Measurements from ENCODE around the gene AKR1D1.
A peak's percentile ranks its signal among the peaks of the same experiment; 100 is the strongest.

AKR1D1 gene

GRCh38 chr7:138086563-138087270, 10.5 kb downstream of the AKR1D1 start:
- TF ChIP-seq ZFX (IDR thresholded peaks at IDR 0.05), result no peak
- no peak for TF ChIP-seq CTCF (conservative IDR thresholded peaks at IDR 0.05)
- no peak overlapping the region for H3K27ac ChIP-seq

- TF ChIP-seq CTCF (conservative IDR thresholded peaks at IDR 0.05) (no peak), ZFX (IDR thresholded peaks at IDR 0.05) (no peak)
- H3K27ac ChIP-seq, result peak overlapping the region; percentile 51; the same call in 1 of the 2 replicates
Measured at GRCh38 chr7:138089080-138089901, 13.0 kb downstream of the AKR1D1 start.

GRCh38 chr7:138091032-138091431, 14.8 kb downstream of the AKR1D1 start:
- peak overlapping the region; percentile 51 for H3K27ac ChIP-seq
- TF ChIP-seq ZFX (IDR thresholded peaks at IDR 0.05) (no peak), CTCF (conservative IDR thresholded peaks at IDR 0.05) (no peak)

- peak overlapping the region; percentile 51 for H3K27ac ChIP-seq
Measured at GRCh38 chr7:138091840-138092239, 15.6 kb downstream of the AKR1D1 start.

- H3K27ac ChIP-seq, result peak overlapping the region; percentile 64
- TF ChIP-seq CTCF (conservative IDR thresholded peaks at IDR 0.05) (no peak), ZFX (IDR thresholded peaks at IDR 0.05) (no peak)
Measured at GRCh38 chr7:138092486-138093028, 16.3 kb downstream of the AKR1D1 start.

GRCh38 chr7:138095972-138096935, 20.0 kb downstream of the AKR1D1 start:
- H3K27ac ChIP-seq, result peak overlapping the region; percentile 68
- no peak for TF ChIP-seq ZFX (IDR thresholded peaks at IDR 0.05)
- no peak for TF ChIP-seq CTCF (conservative IDR thresholded peaks at IDR 0.05)

GRCh38 chr7:138097064-138097741, 20.9 kb downstream of the AKR1D1 start:
- no peak for TF ChIP-seq ZFX (IDR thresholded peaks at IDR 0.05)
- peak; percentile 74 for TF ChIP-seq CTCF (conservative IDR thresholded peaks at IDR 0.05)
- peak overlapping the region; percentile 68; the same call in 1 of the 2 replicates for H3K27ac ChIP-seq

All from C4-2B (cell line).